ENCODE measurements around the gene LIFR.

Gene LIFR

DNA sequence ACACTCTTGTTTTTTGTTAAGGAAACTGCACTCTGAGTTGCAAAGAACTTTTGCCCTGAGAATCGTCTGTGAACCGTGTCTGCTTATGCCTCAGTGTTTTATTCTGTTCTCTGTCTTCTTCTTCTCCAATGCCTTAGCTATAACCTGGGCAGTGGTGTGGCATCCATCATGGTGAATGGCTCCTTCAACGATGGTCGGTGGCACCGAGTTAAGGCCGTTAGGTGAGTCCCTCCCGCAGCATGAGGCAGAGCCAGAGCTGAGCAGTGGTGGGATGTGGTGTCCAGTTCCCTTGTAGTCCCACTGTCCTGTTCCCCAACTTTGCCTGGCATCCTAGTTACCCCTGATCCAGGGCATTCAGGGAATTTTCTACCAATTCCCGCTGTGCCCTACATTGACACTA is 98.3 kb downstream of the LIFR start:
- Mint-ChIP-seq H3K36me3 (ENCODE audit: low read depth) (no peaks in the 10 kb centered on the region), H3K27me3 (ENCODE audit: low read depth) (peaks cover 4% of the 10 kb centered on the region), H3K4me3 (no peak overlapping the region), H3K27ac (no peak overlapping the region), H3K4me1 (peaks cover 5% of the 10 kb centered on the region), H3K9me3 (no peaks in the 10 kb centered on the region)
- TF ChIP-seq, protein P1, sequence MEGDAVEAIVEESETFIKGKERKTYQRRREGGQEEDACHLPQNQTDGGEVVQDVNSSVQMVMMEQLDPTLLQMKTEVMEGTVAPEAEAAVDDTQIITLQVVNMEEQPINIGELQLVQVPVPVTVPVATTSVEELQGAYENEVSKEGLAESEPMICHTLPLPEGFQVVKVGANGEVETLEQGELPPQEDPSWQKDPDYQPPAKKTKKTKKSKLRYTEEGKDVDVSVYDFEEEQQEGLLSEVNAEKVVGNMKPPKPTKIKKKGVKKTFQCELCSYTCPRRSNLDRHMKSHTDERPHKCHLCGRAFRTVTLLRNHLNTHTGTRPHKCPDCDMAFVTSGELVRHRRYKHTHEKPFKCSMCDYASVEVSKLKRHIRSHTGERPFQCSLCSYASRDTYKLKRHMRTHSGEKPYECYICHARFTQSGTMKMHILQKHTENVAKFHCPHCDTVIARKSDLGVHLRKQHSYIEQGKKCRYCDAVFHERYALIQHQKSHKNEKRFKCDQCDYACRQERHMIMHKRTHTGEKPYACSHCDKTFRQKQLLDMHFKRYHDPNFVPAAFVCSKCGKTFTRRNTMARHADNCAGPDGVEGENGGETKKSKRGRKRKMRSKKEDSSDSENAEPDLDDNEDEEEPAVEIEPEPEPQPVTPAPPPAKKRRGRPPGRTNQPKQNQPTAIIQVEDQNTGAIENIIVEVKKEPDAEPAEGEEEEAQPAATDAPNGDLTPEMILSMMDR (IDR thresholded peaks at IDR 0.05; ENCODE audit: unreplicated experiment in 3 of 3): no peak

DNA sequence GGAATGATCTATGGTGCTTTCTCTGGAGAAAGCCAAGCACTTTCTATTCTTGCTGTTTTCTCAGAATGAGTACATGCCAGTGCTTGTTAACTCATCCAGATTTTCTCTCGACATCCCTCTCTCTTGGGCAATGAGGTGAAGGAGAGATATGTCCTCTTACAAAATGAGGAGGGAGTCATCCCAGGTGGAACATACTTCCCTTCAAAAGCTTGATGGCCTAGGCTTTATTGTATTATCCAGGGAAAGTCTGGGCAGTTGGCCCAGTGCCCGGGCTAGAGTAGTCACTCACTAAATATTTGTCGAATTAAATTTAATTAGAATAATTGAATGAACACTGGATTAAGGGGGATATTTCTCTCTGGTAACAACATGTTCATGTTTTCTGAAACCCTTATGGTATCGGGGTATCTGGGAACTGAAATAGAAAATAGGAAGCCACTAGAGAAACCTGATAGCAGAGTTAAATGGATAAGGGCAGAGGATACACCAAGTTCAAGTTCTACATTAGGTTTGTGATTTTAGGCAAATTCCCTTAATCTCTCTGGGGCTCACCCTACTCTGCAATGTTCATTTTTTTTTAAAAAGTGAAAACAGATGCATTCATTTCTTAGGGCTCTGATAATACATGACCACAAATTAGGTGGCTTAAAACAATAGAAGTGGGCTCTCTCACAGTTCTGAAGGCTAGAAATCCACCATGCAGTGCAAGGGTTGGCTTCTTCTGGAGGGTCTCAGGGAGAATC is 99.6 kb downstream of the LIFR start:
- Mint-ChIP-seq H3K4me3 (no peak overlapping the region), H3K27me3 (ENCODE audit: low read depth) (peaks cover 4% of the 10 kb centered on the region), H3K9me3 (no peaks in the 10 kb centered on the region), H3K36me3 (ENCODE audit: low read depth) (no peaks in the 10 kb centered on the region), H3K27ac (peak overlapping the region in 1 of 3 experiments; percentile 31), H3K4me1 (peaks cover 5% of the 10 kb centered on the region)
- TF ChIP-seq, protein P1 (IDR thresholded peaks at IDR 0.05; ENCODE audit: unreplicated experiment in 3 of 3): no peak

DNA sequence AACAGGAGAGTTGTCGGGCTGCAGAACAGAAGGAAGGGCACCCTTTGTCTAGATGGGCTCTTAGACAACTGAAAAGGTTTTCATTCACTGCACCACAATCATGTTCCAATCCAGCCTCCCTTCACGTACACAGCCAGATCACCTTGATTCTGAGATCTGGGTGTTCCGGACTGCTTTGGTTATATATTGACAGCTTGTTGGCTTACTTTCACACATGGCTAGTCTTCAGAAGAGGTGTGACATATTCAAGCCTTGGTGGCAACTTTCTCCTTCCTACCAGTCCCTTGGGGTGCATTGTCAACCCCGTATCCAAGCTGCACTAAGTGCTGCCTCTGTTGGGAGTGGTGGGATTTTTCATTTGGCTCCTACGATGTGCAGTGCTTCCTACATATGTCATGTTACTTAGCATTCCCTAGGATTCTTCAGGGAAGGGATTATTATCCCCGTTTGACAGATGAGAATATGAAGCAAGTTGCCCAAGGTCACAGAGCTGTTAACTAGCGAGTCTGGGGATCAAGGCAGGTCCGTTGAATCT is 100.6 kb downstream of the LIFR start:
- TF ChIP-seq, protein P1 (IDR thresholded peaks at IDR 0.05; ENCODE audit: unreplicated experiment in 3 of 3): no peak

DNA sequence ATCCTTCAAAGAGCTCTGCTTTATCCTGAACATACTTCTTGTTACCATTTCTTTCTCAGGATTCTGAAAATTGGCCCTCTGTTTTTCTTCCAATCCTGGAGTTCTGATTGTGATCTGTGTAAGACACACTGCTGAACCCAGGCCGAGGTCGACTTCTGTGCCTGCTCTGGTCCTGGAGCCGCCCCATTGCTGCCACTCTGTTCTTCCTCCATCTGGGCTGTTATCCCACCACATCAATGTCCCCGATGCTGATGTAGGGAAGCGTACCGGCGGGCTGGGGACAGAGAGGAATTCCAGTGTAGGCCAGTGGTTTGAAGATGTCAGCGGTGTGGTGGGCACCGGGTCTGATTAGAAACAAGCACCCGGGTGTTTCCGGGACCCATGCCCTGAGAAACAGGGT is 102.5 kb downstream of the LIFR start:
- TF ChIP-seq, protein P1 (IDR thresholded peaks at IDR 0.05; ENCODE audit: unreplicated experiment in 3 of 3): no peak
- Mint-ChIP-seq H3K4me3 (no peak overlapping the region), H3K4me1 (peaks cover 19% of the 10 kb centered on the region), H3K27ac (no peak overlapping the region), H3K27me3 (ENCODE audit: low read depth) (peaks cover 4% of the 10 kb centered on the region), H3K36me3 (ENCODE audit: low read depth) (no peaks in the 10 kb centered on the region), H3K9me3 (no peaks in the 10 kb centered on the region)

More for the DNA sequence above, 100.6 kb downstream of the LIFR start:
- H3K27ac Mint-ChIP-seq: peak overlapping the region; percentile 31 to 74 (median 34)
- peaks cover 4% of the 10 kb centered on the region for H3K27me3 Mint-ChIP-seq (ENCODE audit: low read depth)
- H3K36me3 Mint-ChIP-seq (ENCODE audit: low read depth): no peaks in the 10 kb centered on the region
- H3K4me3 Mint-ChIP-seq: no peak overlapping the region
- H3K9me3 Mint-ChIP-seq: no peaks in the 10 kb centered on the region
- peaks cover 10% of the 10 kb centered on the region for H3K4me1 Mint-ChIP-seq

DNA sequence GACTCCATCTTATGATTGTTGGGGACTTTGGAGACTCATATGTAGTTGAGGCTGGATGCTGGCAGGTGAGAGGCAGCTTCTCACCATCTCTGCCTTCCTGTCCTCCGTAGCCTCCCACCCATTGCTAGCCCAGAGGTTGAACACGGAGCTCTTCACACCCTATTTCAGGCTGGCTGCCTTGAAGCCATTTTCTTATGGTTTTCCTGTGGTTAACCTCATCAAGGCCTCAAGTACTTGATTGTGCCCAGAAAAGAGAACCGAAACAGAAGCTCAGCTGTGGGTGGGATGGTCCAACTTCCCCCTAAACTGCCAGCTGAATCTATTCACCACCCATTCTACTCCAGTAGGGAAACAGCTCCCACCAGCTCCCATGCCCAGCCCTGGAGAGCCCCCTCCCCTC is 102.9 kb downstream of the LIFR start:
- Mint-ChIP-seq H3K4me1 (peaks cover 21% of the 10 kb centered on the region), H3K27ac (no peak overlapping the region), H3K4me3 (no peak overlapping the region), H3K27me3 (ENCODE audit: low read depth) (peaks cover 4% of the 10 kb centered on the region), H3K9me3 (no peaks in the 10 kb centered on the region), H3K36me3 (ENCODE audit: low read depth) (no peaks in the 10 kb centered on the region)
- TF ChIP-seq, protein P1 (IDR thresholded peaks at IDR 0.05; ENCODE audit: unreplicated experiment in 3 of 3): no peak

DNA sequence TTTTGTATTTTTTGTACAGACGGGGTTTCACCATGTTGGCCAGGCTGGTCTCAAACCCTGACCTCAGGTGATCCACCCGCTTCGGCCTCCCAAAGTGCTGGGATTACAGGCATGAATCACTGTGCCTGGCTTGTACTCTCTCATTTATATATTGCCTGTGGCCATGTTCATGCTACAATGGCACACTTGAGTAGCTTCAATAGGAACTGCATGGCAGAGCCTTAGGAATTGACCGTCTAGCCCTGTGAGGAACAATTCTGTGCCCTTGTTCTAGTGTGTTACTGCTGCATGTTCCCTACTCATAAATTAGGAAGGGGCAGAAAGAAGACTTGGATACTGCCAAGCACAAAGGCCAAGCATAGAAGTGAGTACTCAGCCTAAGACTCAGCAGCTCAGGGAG is 104.2 kb downstream of the LIFR start:
- Mint-ChIP-seq H3K9me3 (no peaks in the 10 kb centered on the region), H3K4me3 (no peak overlapping the region), H3K36me3 (ENCODE audit: low read depth) (no peaks in the 10 kb centered on the region), H3K27me3 (ENCODE audit: low read depth) (peaks cover 4% of the 10 kb centered on the region), H3K27ac (peak overlapping the region; percentile 36 to 73 (median 45)), H3K4me1 (peaks cover 32% of the 10 kb centered on the region)
- TF ChIP-seq, protein P1 (IDR thresholded peaks at IDR 0.05; ENCODE audit: unreplicated experiment in 3 of 3): no peak
